ENCODE measurements around the gene DYSF. TPM values are rescaled to one million over a fixed set of nuclear protein-coding genes. Genes with fewer than 3 reads are reported as not detected.

DYSF gene
- total and polyA plus RNA-seq, 9 donors, result 2.3 to 16.5 (median 5.1) TPM

GRCh38 chr2:71720283-71720560 lies 266.9 kb downstream of the DYSF start:
- Histone ChIP-seq H3K27me3 (no peaks in the 10 kb centered on the region), H3K27ac (no peak overlapping the region), H3K4me1 (ENCODE audit: insufficient read depth) (no peaks in the 10 kb centered on the region), H3K36me3 (no peaks in the 10 kb centered on the region), H3K9me3 (no peaks in the 10 kb centered on the region), H3K4me3 (no peak overlapping the region)
- intact Hi-C loops (cut with DNase I), result no loop called here
- DNase-seq, result no peak
- no peak for TF ChIP-seq POLR2A (IDR thresholded peaks at IDR 0.05)
- no peak for TF ChIP-seq CTCF (IDR thresholded peaks at IDR 0.05)
- TF ChIP-seq EP300 (IDR thresholded peaks at IDR 0.05), result no peak

- Histone ChIP-seq H3K27ac (no peak overlapping the region), H3K4me1 (ENCODE audit: insufficient read depth) (no peaks in the 10 kb centered on the region), H3K36me3 (no peaks in the 10 kb centered on the region), H3K4me3 (no peak overlapping the region), H3K27me3 (no peaks in the 10 kb centered on the region), H3K9me3 (no peaks in the 10 kb centered on the region)
- 61 to 79% (median 76%) methylated on average over 4 of the region's 4 CpGs for WGBS, 3 donors
- TF ChIP-seq POLR2A (IDR thresholded peaks at IDR 0.05) (no peak), CTCF (IDR thresholded peaks at IDR 0.05) (no peak), EP300 (IDR thresholded peaks at IDR 0.05) (no peak)
- intact Hi-C loops (cut with DNase I), result no loop called here
- no peak for DNase-seq
These were observed 267.4 kb downstream of the DYSF start for GRCh38 chr2:71720596-71721361.

- Histone ChIP-seq H3K27ac (no peak overlapping the region), H3K4me1 (ENCODE audit: insufficient read depth) (no peaks in the 10 kb centered on the region), H3K36me3 (no peaks in the 10 kb centered on the region), H3K27me3 (no peaks in the 10 kb centered on the region), H3K9me3 (no peaks in the 10 kb centered on the region), H3K4me3 (no peak overlapping the region)
- TF ChIP-seq POLR2A (IDR thresholded peaks at IDR 0.05) (no peak), EP300 (IDR thresholded peaks at IDR 0.05) (no peak), CTCF (IDR thresholded peaks at IDR 0.05) (no peak)
- no peak for DNase-seq
- intact Hi-C loops (cut with DNase I), result no loop called here
- 16 to 32% (median 22%) methylated on average over 1 of the region's 1 CpG for WGBS, 3 donors
These were observed 268.0 kb downstream of the DYSF start for GRCh38 chr2:71721362-71721665.

GRCh38 chr2:71721669-71722068 lies 268.3 kb downstream of the DYSF start:
- TF ChIP-seq EP300 (IDR thresholded peaks at IDR 0.05), result no peak
- no peak for TF ChIP-seq CTCF (IDR thresholded peaks at IDR 0.05)
- TF ChIP-seq POLR2A (IDR thresholded peaks at IDR 0.05), result no peak
- Histone ChIP-seq H3K27me3 (no peaks in the 10 kb centered on the region), H3K27ac (no peak overlapping the region), H3K4me3 (no peak overlapping the region), H3K9me3 (no peaks in the 10 kb centered on the region), H3K4me1 (ENCODE audit: insufficient read depth) (no peaks in the 10 kb centered on the region), H3K36me3 (no peaks in the 10 kb centered on the region)
- DNase-seq, result no peak
- intact Hi-C loops (cut with DNase I), result no loop called here
- WGBS, 3 donors, result 5 to 8% (median 7%) methylated on average over 2 of the region's 2 CpGs
